ENCODE data around the gene OR52L1. TPM values are rescaled to one million over a fixed set of nuclear protein-coding genes. Genes with fewer than 3 reads are reported as not detected.
A peak's percentile ranks its signal among the peaks of the same experiment; 100 is the strongest.

OR52L1 gene
- total and polyA plus RNA-seq, 12 donors: 0.61 TPM; not detected in 11

DNA sequence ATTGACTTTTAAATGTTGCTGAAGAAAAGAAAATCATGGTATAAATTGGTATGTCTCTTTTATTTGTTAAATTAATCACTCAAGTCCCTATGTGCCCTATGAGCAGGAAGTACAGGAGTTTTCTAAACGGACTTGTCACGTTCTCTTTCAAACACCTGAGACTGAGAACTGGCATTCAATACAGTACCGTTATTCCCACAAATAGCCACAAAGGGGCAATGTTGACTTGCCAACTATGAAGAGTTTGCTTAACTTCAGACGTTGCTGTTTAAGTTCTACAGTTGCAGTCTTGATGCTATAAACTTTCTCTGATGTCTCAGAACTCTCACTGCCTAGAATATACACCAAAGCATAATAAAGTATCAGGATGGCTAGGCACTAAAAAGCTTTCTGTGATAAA is 36.2 kb upstream of the OR52L1 start:
- Histone ChIP-seq H3K4me3 (no peak overlapping the region), H3K36me3 (replicated peaks in 1 of 2) (no peaks in the 10 kb centered on the region), H3K27ac (no peak overlapping the region), H3K4me1 (replicated peaks in 1 of 2) (no peaks in the 10 kb centered on the region), H3K27me3 (no peaks in the 10 kb centered on the region), H3K9me3 (replicated peaks in 1 of 3) (no peaks in the 10 kb centered on the region)
- 0 to 4% (median 2%) methylated on average over 4 of the region's 4 CpGs for WGBS, 4 donors
- intact Hi-C loops (cut with DNase I): loop anchor here (5.0 to 10.0 kb wide), 4 partner anchors 282 to 332 kb away; no protein-coding TSS in a partner anchor
- peak in 3 of 7 donors; percentile 28 to 44 (median 33) for DNase-seq
- TF ChIP-seq CTCF (IDR thresholded peaks at IDR 0.05) (peak; percentile 19 to 78 (median 66)), POLR2A (IDR thresholded peaks at IDR 0.05) (no peak)

DNA sequence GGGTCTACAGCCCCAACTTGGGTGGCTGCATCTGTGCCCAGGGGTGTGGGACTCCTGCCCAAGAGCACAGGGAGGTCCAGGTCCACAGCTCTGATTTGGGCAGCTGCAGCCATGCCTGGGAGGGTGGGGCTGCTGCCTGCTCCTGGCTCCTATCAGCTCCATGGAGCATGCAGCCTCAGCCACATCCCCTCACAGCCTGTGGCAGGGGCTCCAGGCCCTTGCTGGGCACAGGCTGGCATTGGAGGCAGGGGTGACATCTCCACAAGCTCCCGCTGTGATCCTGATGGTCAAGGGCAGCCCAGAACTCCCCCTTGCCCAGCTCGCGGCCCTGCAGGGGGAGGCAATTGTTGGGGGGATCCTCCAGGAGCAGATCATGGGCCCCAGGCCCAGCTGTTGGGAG is 26.3 kb upstream of the OR52L1 start:
- DNase-seq: no peak
- intact Hi-C loops (cut with DNase I): no loop called here
- Histone ChIP-seq H3K9me3 (replicated peaks in 1 of 3) (peaks cover 0 to 16% (median 0%) of the 10 kb centered on the region in 3 donors), H3K27ac (no peak overlapping the region), H3K4me3 (no peak overlapping the region), H3K27me3 (no peaks in the 10 kb centered on the region), H3K36me3 (replicated peaks in 1 of 2) (no peaks in the 10 kb centered on the region), H3K4me1 (replicated peaks in 1 of 2) (no peaks in the 10 kb centered on the region)
- 69 to 100% (median 90%) methylated on average over 1 to 3 of the region's 3 CpGs; no CpG with 5 or more reads in 1 of the 4 donors for WGBS, 4 donors
- TF ChIP-seq CTCF (IDR thresholded peaks at IDR 0.05) (no peak), POLR2A (IDR thresholded peaks at IDR 0.05) (no peak)

DNA sequence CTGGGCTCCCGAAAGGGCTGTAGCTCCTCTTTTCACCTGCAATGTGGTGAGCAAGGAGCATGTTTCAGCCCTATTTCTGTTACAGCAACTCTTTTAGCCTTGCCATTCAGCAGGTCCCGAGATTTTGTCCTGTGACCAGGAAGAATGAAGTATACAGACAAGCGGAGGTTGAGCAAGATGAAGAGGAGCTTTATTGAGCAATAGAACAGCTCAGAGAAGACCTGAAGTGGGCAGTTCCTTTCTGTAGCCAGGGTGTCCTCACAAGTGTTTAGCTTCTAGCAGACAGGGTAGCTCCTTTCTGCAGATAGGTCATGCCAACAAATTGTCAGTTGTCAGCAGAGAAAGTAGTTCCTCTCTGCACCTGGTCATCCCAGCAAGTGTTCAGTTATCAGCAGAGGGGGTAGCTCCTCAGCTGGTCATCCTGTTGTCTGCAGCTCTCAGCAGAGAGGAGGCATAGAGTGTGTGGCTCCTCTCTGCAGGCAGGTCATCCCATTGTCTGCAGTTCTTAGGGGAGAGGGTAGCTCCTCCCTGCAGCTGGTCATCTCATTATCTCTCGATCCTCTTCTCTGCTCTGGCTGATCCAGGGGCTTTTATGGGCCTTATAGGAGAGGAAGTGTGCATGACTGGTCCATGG is 25.4 kb upstream of the OR52L1 start:
- Histone ChIP-seq H3K27me3 (no peaks in the 10 kb centered on the region), H3K36me3 (replicated peaks in 1 of 2) (no peaks in the 10 kb centered on the region), H3K27ac (no peak overlapping the region), H3K4me1 (replicated peaks in 1 of 2) (no peaks in the 10 kb centered on the region), H3K4me3 (no peak overlapping the region), H3K9me3 (replicated peaks in 1 of 3) (peaks cover 0 to 9% (median 0%) of the 10 kb centered on the region in 3 donors)
- no peak for DNase-seq
- TF ChIP-seq POLR2A (IDR thresholded peaks at IDR 0.05) (no peak), CTCF (IDR thresholded peaks at IDR 0.05) (no peak)
- intact Hi-C loops (cut with DNase I): no loop called here
- WGBS, 4 donors: 70 to 79% (median 75%) methylated on average over 4 of the region's 4 CpGs

DNA sequence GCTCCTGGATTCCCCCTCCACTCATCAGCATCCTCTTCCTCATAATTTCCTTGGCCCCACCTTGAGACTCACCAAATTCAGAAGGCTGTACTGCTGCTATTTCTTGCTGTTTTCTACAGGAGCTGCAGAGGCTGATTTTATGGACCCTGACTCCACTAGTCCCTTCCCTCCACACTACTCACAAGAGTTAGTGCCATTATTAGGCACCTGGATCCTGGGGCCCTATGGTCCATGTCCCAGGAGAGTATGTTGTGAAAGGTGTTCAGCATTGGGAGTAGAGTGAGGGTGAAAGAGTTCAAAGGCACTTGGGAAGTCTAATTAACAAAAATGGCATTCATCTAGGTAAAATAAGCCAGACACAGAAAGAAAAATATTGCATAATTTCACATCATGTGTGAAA is 20.1 kb upstream of the OR52L1 start, which contains the start of gene OR56A4:
Gene OR56A4 (minus strand): TSS at position 101 of the 400 bp plus-strand sequence. CDS start 3,954 bp downstream, outside the sequence.
- TF ChIP-seq POLR2A (IDR thresholded peaks at IDR 0.05) (no peak), CTCF (IDR thresholded peaks at IDR 0.05) (no peak)
- intact Hi-C loops (cut with DNase I): no loop called here
- H3K4me1 ChIP-seq (replicated peaks in 1 of 2): no peaks in the 10 kb centered on the region
- H3K4me3 ChIP-seq: no peak within 1 kb of the TSS
- H3K9me3 ChIP-seq (replicated peaks in 1 of 3): no peaks in the 10 kb centered on the region
- no peak within 1 kb of the TSS for H3K27ac ChIP-seq
- H3K27me3 ChIP-seq: no peaks in the 10 kb centered on the region
- DNase-seq: no peak
- H3K36me3 ChIP-seq (replicated peaks in 1 of 2): no peaks in the 10 kb centered on the region

Measured in adrenal gland (tissue), 12 donors.